GM13976 (cell line): ENCODE results near the gene ILF3.

Experiments used
- DNase-seq: peaks from one replicate; pipeline ENCODE4 v3.0.0; 2012; ENCODE audit warnings: low spot score
- in situ Hi-C: fragments of 300-500 bp; cut with MboI; formaldehyde crosslinking; loops from one replicate; pipeline ENCODE4 v1.12.0; 2022; ENCODE audit warnings: low sequenced_read_pairs, mixed read lengths, inconsistent platforms; ENCODE audit not compliant: unreplicated experiment
- TF ChIP-seq, protein P1 (sequence below): IDR thresholded peaks from 2 replicates; pipeline ENCODE4 v1.5.1; 2012; ENCODE audit warnings: borderline replicate concordance, mild to moderate bottlenecking; ENCODE audit not compliant: insufficient read depth; ENCODE audit errors: extremely low read depth, missing control alignments, control extremely low read depth

ILF3 gene

DNA sequence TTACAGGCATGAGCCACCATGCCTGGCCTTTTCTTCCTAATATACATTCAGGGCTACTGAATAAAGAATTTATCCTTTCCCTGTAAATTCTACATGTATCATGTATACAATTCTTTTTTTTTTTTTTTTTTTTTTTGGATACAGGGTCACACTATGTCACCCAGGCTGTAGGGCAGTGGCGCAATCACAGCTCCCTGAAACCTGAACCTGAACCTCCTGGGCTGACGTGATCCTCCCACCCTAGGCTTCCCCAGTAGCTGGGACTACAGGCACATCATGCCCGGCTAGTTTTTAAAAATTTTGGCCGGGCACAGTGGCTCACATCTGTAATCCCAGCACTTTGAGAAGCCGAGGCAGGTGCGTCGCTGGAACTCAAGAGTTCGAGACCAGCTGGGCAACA is 35.3 kb upstream of the ILF3 start:
- DNase-seq = no peak
- in situ Hi-C loops = no loop called here
- TF ChIP-seq, protein P1, sequence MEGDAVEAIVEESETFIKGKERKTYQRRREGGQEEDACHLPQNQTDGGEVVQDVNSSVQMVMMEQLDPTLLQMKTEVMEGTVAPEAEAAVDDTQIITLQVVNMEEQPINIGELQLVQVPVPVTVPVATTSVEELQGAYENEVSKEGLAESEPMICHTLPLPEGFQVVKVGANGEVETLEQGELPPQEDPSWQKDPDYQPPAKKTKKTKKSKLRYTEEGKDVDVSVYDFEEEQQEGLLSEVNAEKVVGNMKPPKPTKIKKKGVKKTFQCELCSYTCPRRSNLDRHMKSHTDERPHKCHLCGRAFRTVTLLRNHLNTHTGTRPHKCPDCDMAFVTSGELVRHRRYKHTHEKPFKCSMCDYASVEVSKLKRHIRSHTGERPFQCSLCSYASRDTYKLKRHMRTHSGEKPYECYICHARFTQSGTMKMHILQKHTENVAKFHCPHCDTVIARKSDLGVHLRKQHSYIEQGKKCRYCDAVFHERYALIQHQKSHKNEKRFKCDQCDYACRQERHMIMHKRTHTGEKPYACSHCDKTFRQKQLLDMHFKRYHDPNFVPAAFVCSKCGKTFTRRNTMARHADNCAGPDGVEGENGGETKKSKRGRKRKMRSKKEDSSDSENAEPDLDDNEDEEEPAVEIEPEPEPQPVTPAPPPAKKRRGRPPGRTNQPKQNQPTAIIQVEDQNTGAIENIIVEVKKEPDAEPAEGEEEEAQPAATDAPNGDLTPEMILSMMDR = no peak

DNA sequence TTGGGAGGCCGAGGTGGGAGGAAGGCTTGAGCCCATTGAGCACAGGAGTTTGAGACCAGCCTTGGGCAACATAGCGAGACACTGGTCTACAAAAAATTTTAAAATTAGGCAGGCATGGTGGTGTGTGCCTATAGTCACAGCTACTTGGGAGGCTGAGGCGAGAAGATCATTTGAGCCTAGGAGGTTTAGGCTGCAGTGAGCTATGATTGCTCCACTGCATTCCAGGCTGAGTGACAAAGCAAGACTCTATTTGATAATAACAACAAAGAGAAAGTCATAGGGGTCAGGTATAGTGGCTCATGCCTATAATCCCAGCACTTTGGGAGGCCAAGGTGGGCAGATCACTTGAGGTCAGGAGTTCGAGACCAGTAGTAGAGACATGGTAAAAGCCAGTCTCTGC is 33.4 kb upstream of the ILF3 start:
- in situ Hi-C loops = no loop called here
- TF ChIP-seq, protein P1 = no peak
- DNase-seq = no peak

DNA sequence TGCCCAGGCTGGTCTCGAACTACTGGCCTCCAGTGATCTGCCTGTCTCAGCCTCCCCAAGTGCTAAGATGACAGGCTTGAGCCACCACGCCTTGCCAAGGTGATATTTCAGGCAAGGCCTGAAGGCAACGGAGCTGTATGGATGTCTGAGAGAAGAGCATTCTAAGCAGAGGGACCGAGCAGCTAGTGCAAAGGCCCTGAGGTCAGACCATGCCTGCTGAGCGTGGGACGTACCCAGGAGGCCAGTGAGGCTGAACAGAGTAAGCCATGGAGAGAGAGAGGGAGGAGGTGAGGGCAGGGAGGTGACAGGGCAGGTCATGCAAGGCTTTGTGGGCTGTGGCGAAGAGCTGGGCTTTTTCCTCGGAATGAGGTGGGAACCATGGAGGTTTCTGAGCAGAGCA is 32.2 kb upstream of the ILF3 start:
- TF ChIP-seq, protein P1 = no peak
- in situ Hi-C loops = no loop called here
- no peak for DNase-seq

DNA sequence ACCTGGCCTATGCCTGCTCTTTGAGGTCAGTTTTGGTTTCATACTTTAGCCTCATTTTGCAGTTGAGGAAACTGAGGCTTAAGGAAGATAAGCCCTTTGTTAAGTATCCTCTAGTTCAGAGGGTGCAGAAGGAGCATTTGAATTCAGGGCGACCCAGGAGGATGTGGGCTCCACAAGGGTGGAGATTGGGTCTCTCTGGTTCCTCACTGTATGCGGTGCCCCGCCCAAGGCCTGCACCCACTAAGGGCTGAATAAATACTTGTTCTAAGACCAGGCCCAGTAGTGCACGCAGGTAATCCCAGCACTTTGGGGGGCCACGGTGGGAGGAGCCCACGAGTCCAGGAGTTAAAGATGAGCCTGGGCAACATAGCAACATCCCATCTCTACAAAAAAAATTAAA is 29.6 kb upstream of the ILF3 start:
- no peak for DNase-seq
- in situ Hi-C loops = no loop called here
- TF ChIP-seq, protein P1 = no peak

DNA sequence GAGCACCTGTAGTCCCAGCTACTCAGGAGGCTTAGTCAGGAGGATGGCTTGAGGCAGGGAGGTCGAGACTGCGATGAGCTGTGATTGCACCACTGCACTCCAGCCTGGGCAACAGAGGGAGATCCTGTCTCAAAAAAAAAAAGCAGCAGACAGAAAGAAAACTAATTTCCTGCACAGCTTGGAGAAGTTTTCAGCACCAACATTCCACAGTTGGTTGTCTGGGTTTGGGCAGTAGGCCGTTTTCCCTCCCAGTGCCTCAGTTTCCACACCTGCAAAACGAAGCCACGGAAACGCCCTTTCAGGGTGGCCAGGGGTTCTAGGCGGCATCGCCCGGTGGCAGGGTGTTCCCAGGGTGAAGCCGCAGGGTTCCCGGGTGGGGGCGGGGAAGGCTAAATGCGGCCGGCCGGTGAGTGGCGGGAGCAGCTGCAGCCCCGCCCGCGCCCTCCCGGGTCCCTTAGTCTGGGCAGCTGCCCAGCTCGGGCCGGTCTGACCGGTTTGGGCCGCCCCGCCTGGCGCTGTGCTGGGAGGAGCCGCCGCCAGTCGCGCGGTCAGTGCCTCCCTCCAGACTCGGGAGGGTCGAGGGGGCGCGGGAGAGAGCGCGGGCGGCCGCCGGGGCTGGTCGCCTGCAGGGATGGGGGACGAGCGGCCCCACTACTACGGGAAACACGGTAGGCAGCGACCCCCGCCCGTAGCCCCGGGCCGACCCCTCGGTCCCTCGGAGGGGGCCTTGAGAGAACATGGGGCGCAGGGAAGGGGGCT is 29.0 kb upstream of the ILF3 start, which contains the start of gene SLC44A2:
TSS of gene SLC44A2 (plus strand) at position 551 of the 759 bp plus-strand sequence. CDS start at position 632, 81 bp downstream.
- TF ChIP-seq, protein P1 = no peak
- in situ Hi-C loops = no loop called here
- peak; percentile 29 for DNase-seq

DNA sequence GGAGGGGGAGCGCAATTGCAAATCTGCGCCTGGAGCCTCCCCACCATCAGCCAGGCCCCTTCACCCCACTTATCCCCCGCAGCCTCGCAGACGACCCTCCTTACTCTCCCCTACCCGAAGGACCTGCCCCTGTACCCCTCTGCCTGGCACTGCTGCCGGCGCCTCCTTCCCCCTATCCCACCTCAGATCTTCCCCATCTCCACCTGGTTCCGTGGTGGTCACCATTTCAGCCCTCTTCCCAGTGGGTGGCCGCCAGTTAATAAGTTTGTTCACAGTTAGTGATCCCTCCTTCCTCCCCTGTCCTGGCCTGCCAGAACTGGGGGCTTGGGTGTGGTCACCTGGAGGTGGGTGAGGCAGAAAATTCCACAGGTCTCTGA is 28.4 kb upstream of the ILF3 start:
- in situ Hi-C loops = no loop called here
- DNase-seq = peak; percentile 26
- TF ChIP-seq, protein P1 = no peak
